Smooth muscle cell (in vitro differentiated cells): Measurements from ENCODE around the gene RNPS1. TPM values are rescaled to one million over a fixed set of nuclear protein-coding genes. Genes with fewer than 3 reads are reported as not detected.

Source experiments
- DNase-seq: peaks from one replicate; lab custom pipeline; 2025; ENCODE audit not compliant: unreplicated experiment; lab: John Stamatoyannopoulos, UW
- H2AFZ ChIP-seq: fragments of 200-600 bp; sonication (generic); 2 replicates; pipeline ENCODE4 v1.6.0; 2016; ENCODE audit warnings: antibody characterized with exemption, low read depth, mild to moderate bottlenecking
- H3F3A ChIP-seq: fragments of 200-600 bp; sonication (generic); 2 replicates; pipeline ENCODE4 v1.6.0; 2017; ENCODE audit warnings: antibody characterized with exemption, low read depth
- H3K27ac ChIP-seq: fragments of 200-600 bp; sonication (generic); 2 replicates; pipeline ENCODE4 v1.5.1; 2016; ENCODE audit warnings: low read depth, mild to moderate bottlenecking
- H3K27me3 ChIP-seq: fragments of 200-600 bp; sonication (generic); 2 replicates; pipeline ENCODE4 v1.6.1; 2016; ENCODE audit warnings: low read depth, mild to moderate bottlenecking
- H3K36me3 ChIP-seq: fragments of 200-600 bp; sonication (generic); 2 replicates; pipeline ENCODE4 v1.5.1; 2016; ENCODE audit warnings: low read depth
- H3K4me1 ChIP-seq: fragments of 200-600 bp; sonication (generic); 2 replicates; pipeline ENCODE4 v1.5.1; 2016; ENCODE audit warnings: low read depth
- H3K4me2 ChIP-seq: fragments of 200-600 bp; sonication (generic); 2 replicates; pipeline ENCODE4 v1.6.0; 2016; ENCODE audit warnings: mild to moderate bottlenecking
- H3K4me3 ChIP-seq: fragments of 200-600 bp; sonication (generic); 2 replicates; pipeline ENCODE4 v1.5.1; 2016; ENCODE audit warnings: mild to moderate bottlenecking
- H3K79me2 ChIP-seq: fragments of 200-600 bp; sonication (generic); 2 replicates; pipeline ENCODE4 v1.6.0; 2016; ENCODE audit warnings: low read depth, mild to moderate bottlenecking
- H3K9ac ChIP-seq: fragments of 200-600 bp; sonication (generic); 2 replicates; pipeline ENCODE4 v1.6.0; 2016; ENCODE audit warnings: low read depth
- H3K9me3 ChIP-seq: fragments of 200-600 bp; sonication (generic); replicated peaks from 2 replicates; pipeline ENCODE4 v1.5.1; 2016; ENCODE audit warnings: low read depth
- H4K20me1 ChIP-seq: fragments of 200-600 bp; sonication (generic); 2 replicates; pipeline ENCODE4 v1.6.0; 2016; ENCODE audit warnings: low read depth
- CTCF ChIP-seq: fragments of 200-600 bp; sonication (generic); IDR thresholded peaks from 2 replicates; pipeline ENCODE4 v1.5.1; 2017; ENCODE audit warnings: borderline replicate concordance, mild to moderate bottlenecking, antibody characterized with exemption; ENCODE audit not compliant: insufficient read depth, poor library complexity, severe bottlenecking
- WGBS: methylation state at CpG from one replicate; pipeline ENCODE4 v1.1.7; 2016; ENCODE audit warnings: low lambda C conversion rate; 5-methylcytosine and 5-hydroxymethylcytosine counted together
- polyA plus RNA-seq: library from polyadenylated mRNA; unstranded; fragments of >200 nt; fragmentation: Nextera tagmentation; extraction: Ambion mirVana; gene quantifications from 2 replicates; pipeline ENCODE4 v1.2.1, GENCODE V29; 2016
- total RNA-seq: library from RNA; depleted of rRNA; stranded (reverse); fragments of >200 nt; gene quantifications from 2 replicates; pipeline ENCODE4 v1.2.3, GENCODE V29; 2014

The RNPS1 gene
- total and polyA plus RNA-seq, 2 experiments from 2014 or later, result 87.9 to 192 TPM

GRCh38 chr16:2282866-2283555, 15.1 kb upstream of the RNPS1 start:
- Histone ChIP-seq H3K27me3 (peaks cover 2% of the 10 kb centered on the region), H3K27ac (no peak overlapping the region), H2AFZ (no peak overlapping the region), H3F3A (no peaks in the 10 kb centered on the region), H3K4me3 (no peak overlapping the region), H3K9me3 (no peaks in the 10 kb centered on the region), H4K20me1 (no peaks in the 10 kb centered on the region), H3K9ac (no peak overlapping the region), H3K79me2 (no peaks in the 10 kb centered on the region), H3K36me3 (no peaks in the 10 kb centered on the region), H3K4me2 (no peak overlapping the region), H3K4me1 (no peaks in the 10 kb centered on the region)
- WGBS, result 90% methylated on average over 24 of the region's 26 CpGs
- no peak for TF ChIP-seq CTCF
- DNase-seq, result no peak

- no peak for TF ChIP-seq CTCF
- WGBS, result 86% methylated on average over 5 of the region's 5 CpGs
- no peaks in the 10 kb centered on the region for H3K79me2 ChIP-seq
- H3K27me3 ChIP-seq, result peaks cover 2% of the 10 kb centered on the region
- no peaks in the 10 kb centered on the region for H3K36me3 ChIP-seq
- no peak overlapping the region for H3K4me3 ChIP-seq
- no peaks in the 10 kb centered on the region for H4K20me1 ChIP-seq
- no peak overlapping the region for H2AFZ ChIP-seq
- no peak overlapping the region for H3K4me2 ChIP-seq
- H3K27ac ChIP-seq, result no peak overlapping the region
- H3K9ac ChIP-seq, result no peak overlapping the region
- no peak for DNase-seq
- H3K9me3 ChIP-seq, result no peaks in the 10 kb centered on the region
- no peaks in the 10 kb centered on the region for H3F3A ChIP-seq
- H3K4me1 ChIP-seq, result no peaks in the 10 kb centered on the region
Measured at GRCh38 chr16:2282262-2282661, 14.3 kb upstream of the RNPS1 start.

DNA sequence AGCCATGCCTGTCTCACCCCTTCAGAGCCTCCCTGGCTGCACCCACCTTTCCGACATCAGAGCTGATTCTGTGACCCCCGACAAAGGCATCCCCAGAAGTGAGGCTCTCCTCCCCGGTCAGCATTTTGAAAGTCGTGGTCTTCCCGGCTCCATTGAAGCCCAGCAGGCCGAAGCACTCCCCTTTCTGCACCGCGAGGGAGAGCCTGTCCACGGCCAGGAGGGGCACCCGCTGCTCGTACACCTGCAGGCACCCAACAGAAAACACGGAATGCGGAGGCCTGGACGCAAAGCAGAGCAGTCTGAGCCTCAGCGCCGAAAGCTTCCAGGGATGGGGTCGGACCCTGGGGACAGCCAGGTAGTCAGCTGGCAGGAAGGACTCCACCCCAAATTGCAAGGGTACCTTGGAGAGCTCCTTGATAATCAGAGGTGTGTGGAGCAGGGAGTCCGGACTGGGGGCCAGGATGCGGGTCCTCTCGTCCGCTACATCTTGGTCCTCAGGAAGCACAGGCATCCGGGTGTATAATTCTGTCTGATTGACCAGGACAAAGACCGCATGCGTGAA, 13.1 kb upstream of the RNPS1 start:
- DNase-seq, result no peak
- Histone ChIP-seq H3K9ac (no peak overlapping the region), H3K27ac (no peak overlapping the region), H3K9me3 (no peaks in the 10 kb centered on the region), H3F3A (no peaks in the 10 kb centered on the region), H3K4me3 (no peak overlapping the region), H3K36me3 (no peaks in the 10 kb centered on the region), H2AFZ (no peak overlapping the region), H3K4me2 (no peak overlapping the region), H4K20me1 (no peaks in the 10 kb centered on the region), H3K79me2 (no peaks in the 10 kb centered on the region), H3K4me1 (no peaks in the 10 kb centered on the region), H3K27me3 (peaks cover 2% of the 10 kb centered on the region)
- no peak for TF ChIP-seq CTCF
- 88% methylated on average over 24 of the region's 24 CpGs for WGBS

GRCh38 chr16:2280461-2280860, 12.5 kb upstream of the RNPS1 start:
- DNase-seq, result no peak
- Histone ChIP-seq H3K9ac (no peak overlapping the region), H3K4me3 (no peak overlapping the region), H3K27me3 (peaks cover 2% of the 10 kb centered on the region), H3K4me1 (no peaks in the 10 kb centered on the region), H3K79me2 (no peaks in the 10 kb centered on the region), H3K9me3 (no peaks in the 10 kb centered on the region), H3K4me2 (no peak overlapping the region), H3K27ac (no peak overlapping the region), H4K20me1 (no peaks in the 10 kb centered on the region), H2AFZ (no peak overlapping the region), H3F3A (no peaks in the 10 kb centered on the region), H3K36me3 (no peaks in the 10 kb centered on the region)
- no peak for TF ChIP-seq CTCF
- WGBS, result 85% methylated on average over 8 of the region's 8 CpGs
